Upper lobe of right lung (tissue), 1 donor: ENCODE data around the gene TFDP1. TPM values are rescaled to one million over a fixed set of nuclear protein-coding genes. Genes with fewer than 3 reads are reported as not detected.
A peak's percentile ranks its signal among the peaks of the same experiment; 100 is the strongest.

Source experiments
- ATAC-seq: fragments of 200-7000 bp; cut with Tn5 transposase; one replicate; pipeline ENCODE4 v1.9.1; 2020; ENCODE audit warnings: mild to moderate bottlenecking, moderate library complexity
- DNase-seq: peaks from one replicate; pipeline ENCODE4 v3.0.0-alpha.2; 2020
- H3K27ac ChIP-seq: fragments of 200-600 bp; one replicate; pipeline ENCODE4 v1.8.0; 2022
- H3K27me3 ChIP-seq: fragments of 200-600 bp; one replicate; pipeline ENCODE4 v1.8.0; 2022; ENCODE audit warnings: mild to moderate bottlenecking
- H3K36me3 ChIP-seq: fragments of 200-600 bp; one replicate; pipeline ENCODE4 v1.8.0; 2022
- H3K4me1 ChIP-seq: fragments of 200-600 bp; one replicate; pipeline ENCODE4 v1.8.0; 2022
- H3K4me3 ChIP-seq: fragments of 200-600 bp; one replicate; pipeline ENCODE4 v1.8.0; 2022; ENCODE audit warnings: mild to moderate bottlenecking
- H3K9me3 ChIP-seq: fragments of 200-600 bp; one replicate; pipeline ENCODE4 v1.8.0; 2022
- intact Hi-C: fragments of 100-400 bp; cut with DNase I; formaldehyde crosslinking; loops from one replicate; pipeline ENCODE4 v1.11.0; 2022
- total RNA-seq: library from RNA; stranded (reverse); fragmentation: NEBNext Ultra II Directional; extraction: Animal tissue kit (Norgen Biotek cat#: 25700); gene quantifications from one replicate; pipeline ENCODE4 v1.2.1, GENCODE V29; 2021
- TF ChIP-seq, protein P1 (sequence below): fragments of 200-600 bp; IDR thresholded peaks from one replicate; pipeline ENCODE4 v1.8.0; 2022; ENCODE audit warnings: antibody characterized with exemption
- donor health status: DM: no; HTN: yes; CAD: no; lungs with severe emphysema.

TFDP1 gene
- total RNA-seq, 1 donor from 2014 or later: 42.3 TPM

DNA sequence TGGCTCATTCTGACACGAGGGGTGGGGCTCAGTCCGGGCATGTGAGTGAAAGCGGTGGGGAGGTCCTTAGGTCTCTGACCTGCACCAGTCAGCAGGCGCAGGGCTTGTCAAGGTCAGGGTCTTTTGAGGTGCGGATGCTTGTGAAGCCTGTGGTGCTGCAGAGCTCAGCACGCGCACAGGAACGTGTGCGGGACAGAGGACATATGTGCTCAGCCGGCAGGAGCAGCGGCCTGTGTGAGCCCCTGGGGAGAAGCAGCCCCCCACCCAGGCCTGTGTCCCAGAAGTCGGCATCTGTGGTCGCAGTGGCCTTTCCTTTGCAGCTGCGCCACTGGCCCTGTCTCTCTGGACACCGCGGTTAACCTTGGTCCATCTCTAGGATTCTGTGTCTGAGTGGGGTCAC, 42.6 kb downstream of the TFDP1 start:
- no peak overlapping the region for H3K4me3 ChIP-seq
- no peak overlapping the region for H3K27ac ChIP-seq
- H3K4me1 ChIP-seq: no peaks in the 10 kb centered on the region
- intact Hi-C loops: no loop called here
- no peaks in the 10 kb centered on the region for H3K9me3 ChIP-seq
- peaks cover 13% of the 10 kb centered on the region for H3K36me3 ChIP-seq
- TF ChIP-seq, protein P1, sequence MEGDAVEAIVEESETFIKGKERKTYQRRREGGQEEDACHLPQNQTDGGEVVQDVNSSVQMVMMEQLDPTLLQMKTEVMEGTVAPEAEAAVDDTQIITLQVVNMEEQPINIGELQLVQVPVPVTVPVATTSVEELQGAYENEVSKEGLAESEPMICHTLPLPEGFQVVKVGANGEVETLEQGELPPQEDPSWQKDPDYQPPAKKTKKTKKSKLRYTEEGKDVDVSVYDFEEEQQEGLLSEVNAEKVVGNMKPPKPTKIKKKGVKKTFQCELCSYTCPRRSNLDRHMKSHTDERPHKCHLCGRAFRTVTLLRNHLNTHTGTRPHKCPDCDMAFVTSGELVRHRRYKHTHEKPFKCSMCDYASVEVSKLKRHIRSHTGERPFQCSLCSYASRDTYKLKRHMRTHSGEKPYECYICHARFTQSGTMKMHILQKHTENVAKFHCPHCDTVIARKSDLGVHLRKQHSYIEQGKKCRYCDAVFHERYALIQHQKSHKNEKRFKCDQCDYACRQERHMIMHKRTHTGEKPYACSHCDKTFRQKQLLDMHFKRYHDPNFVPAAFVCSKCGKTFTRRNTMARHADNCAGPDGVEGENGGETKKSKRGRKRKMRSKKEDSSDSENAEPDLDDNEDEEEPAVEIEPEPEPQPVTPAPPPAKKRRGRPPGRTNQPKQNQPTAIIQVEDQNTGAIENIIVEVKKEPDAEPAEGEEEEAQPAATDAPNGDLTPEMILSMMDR: no peak
- ATAC-seq (no peak), DNase-seq (no peak)
- no peaks in the 10 kb centered on the region for H3K27me3 ChIP-seq

DNA sequence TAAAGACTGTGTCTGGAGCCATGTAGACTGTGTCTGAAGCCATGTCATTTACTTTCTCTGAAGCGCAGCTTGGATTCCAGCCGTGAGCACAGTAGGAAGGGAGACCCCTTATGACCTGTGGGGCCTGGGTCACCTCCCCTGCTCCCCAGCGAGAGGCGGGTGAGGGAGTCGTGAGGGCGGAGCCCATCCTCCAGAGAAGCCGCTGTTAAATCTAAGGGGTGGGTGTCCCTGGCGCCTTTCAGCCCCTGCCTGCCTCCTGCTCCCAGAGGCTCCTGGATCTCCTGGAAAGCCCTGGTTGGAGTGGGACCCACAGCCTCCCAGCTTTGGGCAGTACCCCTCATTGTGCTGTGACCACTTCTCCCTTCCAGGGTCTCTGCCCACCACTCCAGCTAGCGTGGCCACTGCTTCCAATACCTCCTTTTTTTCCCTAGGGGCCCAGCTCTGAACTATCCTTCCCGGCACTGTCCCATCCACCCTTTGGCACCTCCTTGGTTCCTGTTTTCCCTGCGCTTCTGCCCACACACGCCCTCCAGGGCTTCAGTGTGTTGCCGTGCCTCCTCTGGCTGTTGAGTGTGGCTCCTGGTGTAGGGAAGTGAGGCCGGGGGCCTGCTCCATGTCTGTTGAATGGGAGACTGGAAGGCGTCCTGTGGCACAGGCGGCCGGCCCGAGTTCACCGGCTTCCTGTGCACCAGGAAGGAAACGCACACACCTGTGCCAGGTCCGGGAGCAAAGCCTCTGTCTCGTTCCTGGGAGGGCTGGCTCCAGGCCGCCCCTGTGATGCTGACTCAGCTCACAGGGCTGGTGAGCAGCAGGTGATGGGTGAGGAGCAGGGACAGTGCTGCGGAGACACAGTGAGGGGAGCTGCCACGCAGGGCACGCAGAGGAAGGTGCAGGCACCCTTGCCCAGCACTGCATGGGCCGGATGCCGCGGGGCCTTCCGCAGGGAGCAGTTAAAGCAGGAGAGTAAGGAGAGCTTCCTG, 44.0 kb downstream of the TFDP1 start:
- DNase-seq: no peak
- TF ChIP-seq, protein P1: no peak
- Histone ChIP-seq H3K4me3 (no peak overlapping the region), H3K4me1 (no peaks in the 10 kb centered on the region), H3K27me3 (no peaks in the 10 kb centered on the region), H3K36me3 (peaks cover 17% of the 10 kb centered on the region), H3K27ac (no peak overlapping the region), H3K9me3 (no peaks in the 10 kb centered on the region)
- intact Hi-C loops: no loop called here
- peak; percentile 21 for ATAC-seq

DNA sequence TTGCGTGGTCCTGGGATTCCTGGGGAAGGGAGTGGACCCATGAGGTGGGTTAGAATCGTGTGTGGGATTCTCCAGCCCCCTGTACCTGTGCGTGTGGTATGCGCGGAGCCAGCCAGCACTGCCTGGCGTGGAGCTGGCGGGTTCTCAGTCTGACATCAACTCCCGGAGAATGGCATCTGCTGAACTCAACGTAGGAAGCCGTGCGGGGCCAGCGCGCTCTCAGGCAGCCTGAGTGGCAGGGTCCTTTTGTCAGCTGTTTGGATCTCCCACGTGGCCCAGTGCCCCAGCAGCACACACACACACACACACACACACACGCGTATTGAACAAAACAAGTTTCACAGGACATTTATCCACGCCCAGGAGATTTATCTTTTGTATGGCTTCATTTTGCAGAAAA, 45.3 kb downstream of the TFDP1 start:
- ATAC-seq: no peak
- no peak overlapping the region for H3K4me3 ChIP-seq
- no peak for DNase-seq
- TF ChIP-seq, protein P1: no peak
- intact Hi-C loops: no loop called here
- H3K36me3 ChIP-seq: peaks cover 22% of the 10 kb centered on the region
- no peaks in the 10 kb centered on the region for H3K9me3 ChIP-seq
- H3K27ac ChIP-seq: no peak overlapping the region
- H3K4me1 ChIP-seq: no peaks in the 10 kb centered on the region
- H3K27me3 ChIP-seq: no peaks in the 10 kb centered on the region

DNA sequence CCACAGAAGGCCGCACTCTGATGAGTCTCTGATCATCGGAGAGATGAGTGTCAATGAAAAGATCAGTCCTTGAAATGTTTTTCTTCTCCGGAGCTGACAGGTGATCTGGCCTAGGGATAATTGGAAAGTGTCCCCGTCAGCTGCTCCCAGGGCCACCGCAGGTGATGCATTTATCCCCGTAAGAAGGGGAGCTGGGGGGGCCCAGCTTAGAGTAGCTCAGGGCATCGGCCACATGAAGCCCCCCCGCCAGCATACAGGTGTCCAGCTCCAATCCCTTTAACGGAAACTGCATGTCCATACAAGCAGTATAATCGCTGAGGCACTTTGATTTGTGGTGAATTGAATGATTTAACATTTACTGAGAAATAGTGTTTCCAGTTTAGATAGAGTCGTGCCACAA, 45.7 kb downstream of the TFDP1 start:
- no peak for ATAC-seq
- DNase-seq: no peak
- no peak overlapping the region for H3K4me3 ChIP-seq
- H3K9me3 ChIP-seq: no peaks in the 10 kb centered on the region
- H3K27me3 ChIP-seq: no peaks in the 10 kb centered on the region
- intact Hi-C loops: no loop called here
- no peak overlapping the region for H3K27ac ChIP-seq
- TF ChIP-seq, protein P1: no peak
- H3K4me1 ChIP-seq: no peaks in the 10 kb centered on the region
- H3K36me3 ChIP-seq: peaks cover 26% of the 10 kb centered on the region

DNA sequence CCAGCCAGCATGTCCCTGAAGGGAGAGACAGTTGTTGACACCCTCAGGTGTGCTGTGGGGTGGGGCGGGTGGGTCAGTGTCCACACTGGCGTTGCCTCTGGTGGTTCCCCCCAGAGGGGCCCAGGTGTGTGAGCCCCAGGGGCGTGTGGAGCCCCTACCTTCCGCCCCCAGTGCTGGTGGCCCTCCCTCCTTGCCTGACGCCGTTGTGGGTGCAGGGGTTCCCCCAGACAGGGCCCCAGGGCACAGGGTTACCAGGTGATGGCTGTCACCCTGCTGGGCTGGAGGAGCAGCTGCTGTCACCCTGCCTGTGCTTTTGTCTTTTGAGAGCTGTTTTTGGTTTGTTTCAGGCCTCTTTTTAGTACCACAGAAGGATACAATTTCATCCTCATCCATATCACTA, 46.3 kb downstream of the TFDP1 start:
- Histone ChIP-seq H3K36me3 (peaks cover 31% of the 10 kb centered on the region), H3K4me1 (no peaks in the 10 kb centered on the region), H3K27me3 (no peaks in the 10 kb centered on the region), H3K27ac (no peak overlapping the region), H3K9me3 (no peaks in the 10 kb centered on the region), H3K4me3 (no peak overlapping the region)
- ATAC-seq (no peak), DNase-seq (peak; percentile 56)
- intact Hi-C loops: no loop called here
- TF ChIP-seq, protein P1: no peak
